ENCODE measurements around the gene OR3A1. TPM values are rescaled to one million over a fixed set of nuclear protein-coding genes. Genes with fewer than 3 reads are reported as not detected.
"Not testable (repeated sequence)": the region's sequence is repeated elsewhere in the genome, so short reads cannot be mapped to it uniquely, and the experiment has no call there.

OR3A1 gene
- total RNA-seq, 3 donors from 2014 or later (not counting 1 experiment from before 2014, with no cell fraction given) = not detected

DNA sequence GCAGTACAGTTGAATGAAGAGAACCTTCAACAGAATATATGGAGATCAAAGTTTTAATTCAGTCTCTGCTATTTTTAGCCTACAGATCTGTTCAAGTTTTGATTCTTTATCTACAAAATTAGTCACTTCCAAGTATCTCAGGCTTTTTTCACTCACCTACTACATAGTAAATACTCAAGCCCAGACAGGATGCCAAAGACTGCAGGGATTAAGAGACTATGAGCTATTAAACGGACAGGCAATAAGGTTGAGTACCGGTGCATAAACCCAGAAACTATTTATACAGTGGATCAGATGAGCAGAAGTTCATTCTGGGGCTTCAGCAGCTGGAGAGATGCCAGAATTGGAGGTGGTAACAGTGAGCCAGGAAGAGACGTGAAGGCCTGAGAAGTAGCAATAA, 18.7 kb upstream of the OR3A1 start:
- H3K4me3 Mint-ChIP-seq = no peak overlapping the region
- intact Hi-C loops (cut with micrococcal nuclease) = no loop called here
- Histone ChIP-seq H3K27me3 (ENCODE audit: control insufficient read depth, insufficient read depth, low read length) (no peaks in the 10 kb centered on the region), H3K4me1 (ENCODE audit: control insufficient read depth, insufficient read depth, low read length) (no peaks in the 10 kb centered on the region), H3K4me3 (ENCODE audit: low read length) (no peak overlapping the region), H3K9me3 (ENCODE audit: control insufficient read depth, insufficient read depth, low read length) (no peaks in the 10 kb centered on the region), H3K27ac (ENCODE audit: low read length) (no peak overlapping the region), H3K36me3 (ENCODE audit: control insufficient read depth, insufficient read depth, low read length) (no peaks in the 10 kb centered on the region)
- DNase-seq = no peak
- no peaks in the 10 kb centered on the region for H3K4me1 Mint-ChIP-seq
- H3K9me3 Mint-ChIP-seq = no peaks in the 10 kb centered on the region
- H3K36me3 Mint-ChIP-seq = no peaks in the 10 kb centered on the region
- WGBS (ENCODE audit: insufficient coverage) = 32% methylated on average over 3 of the region's 3 CpGs
- no peak for ATAC-seq
- H3K27ac Mint-ChIP-seq = no peak overlapping the region
- TF ChIP-seq, protein P1, sequence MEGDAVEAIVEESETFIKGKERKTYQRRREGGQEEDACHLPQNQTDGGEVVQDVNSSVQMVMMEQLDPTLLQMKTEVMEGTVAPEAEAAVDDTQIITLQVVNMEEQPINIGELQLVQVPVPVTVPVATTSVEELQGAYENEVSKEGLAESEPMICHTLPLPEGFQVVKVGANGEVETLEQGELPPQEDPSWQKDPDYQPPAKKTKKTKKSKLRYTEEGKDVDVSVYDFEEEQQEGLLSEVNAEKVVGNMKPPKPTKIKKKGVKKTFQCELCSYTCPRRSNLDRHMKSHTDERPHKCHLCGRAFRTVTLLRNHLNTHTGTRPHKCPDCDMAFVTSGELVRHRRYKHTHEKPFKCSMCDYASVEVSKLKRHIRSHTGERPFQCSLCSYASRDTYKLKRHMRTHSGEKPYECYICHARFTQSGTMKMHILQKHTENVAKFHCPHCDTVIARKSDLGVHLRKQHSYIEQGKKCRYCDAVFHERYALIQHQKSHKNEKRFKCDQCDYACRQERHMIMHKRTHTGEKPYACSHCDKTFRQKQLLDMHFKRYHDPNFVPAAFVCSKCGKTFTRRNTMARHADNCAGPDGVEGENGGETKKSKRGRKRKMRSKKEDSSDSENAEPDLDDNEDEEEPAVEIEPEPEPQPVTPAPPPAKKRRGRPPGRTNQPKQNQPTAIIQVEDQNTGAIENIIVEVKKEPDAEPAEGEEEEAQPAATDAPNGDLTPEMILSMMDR (IDR thresholded peaks at IDR 0.05) = no peak
- peaks cover 8 to 9% of the 10 kb centered on the region in 2 donors for H3K27me3 Mint-ChIP-seq (ENCODE audit: low read depth in 2 of 2)

DNA sequence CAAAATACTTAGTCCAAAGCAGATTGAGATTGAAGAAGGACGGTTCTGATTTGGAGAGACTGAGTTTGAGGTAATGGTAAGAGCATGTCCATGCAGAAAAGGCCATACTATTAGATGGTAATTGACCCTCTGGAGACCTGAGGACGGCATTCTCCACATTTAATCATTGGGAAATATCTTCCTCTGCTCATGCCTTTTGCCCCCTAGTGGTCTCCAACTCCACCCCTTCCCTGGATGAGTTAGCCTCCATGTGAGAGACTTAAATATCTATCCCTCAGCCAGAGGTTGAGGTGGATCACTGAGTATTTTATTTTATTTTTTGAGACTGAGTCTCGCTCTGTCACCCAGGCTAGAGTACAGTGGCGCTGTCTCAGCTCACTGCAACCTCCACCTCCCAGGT, 10.4 kb upstream of the OR3A1 start:
- intact Hi-C loops (cut with micrococcal nuclease) = no loop called here
- ATAC-seq = no peak
- H3K27me3 Mint-ChIP-seq (ENCODE audit: low read depth in 2 of 2) = peaks cover 8 to 29% of the 10 kb centered on the region in 2 donors
- Histone ChIP-seq H3K36me3 (ENCODE audit: control insufficient read depth, insufficient read depth, low read length) (no peaks in the 10 kb centered on the region), H3K27ac (ENCODE audit: low read length) (no peak overlapping the region), H3K9me3 (ENCODE audit: control insufficient read depth, insufficient read depth, low read length) (no peaks in the 10 kb centered on the region), H3K4me3 (ENCODE audit: low read length) (no peak overlapping the region), H3K27me3 (ENCODE audit: control insufficient read depth, insufficient read depth, low read length) (no peaks in the 10 kb centered on the region), H3K4me1 (ENCODE audit: control insufficient read depth, insufficient read depth, low read length) (no peaks in the 10 kb centered on the region)
- no peaks in the 10 kb centered on the region for H3K4me1 Mint-ChIP-seq
- H3K9me3 Mint-ChIP-seq = no peaks in the 10 kb centered on the region
- no peak overlapping the region for H3K27ac Mint-ChIP-seq
- WGBS (ENCODE audit: insufficient coverage) = 91% methylated on average over 4 of the region's 4 CpGs
- H3K36me3 Mint-ChIP-seq = no peaks in the 10 kb centered on the region
- TF ChIP-seq, protein P1 (IDR thresholded peaks at IDR 0.05) = no peak
- DNase-seq = no peak
- H3K4me3 Mint-ChIP-seq = no peak overlapping the region

- Histone ChIP-seq H3K27me3 (ENCODE audit: control insufficient read depth, insufficient read depth, low read length) (peaks cover 3% of the 10 kb centered on the region), H3K27ac (ENCODE audit: low read length) (no peak overlapping the region), H3K4me1 (ENCODE audit: control insufficient read depth, insufficient read depth, low read length) (no peaks in the 10 kb centered on the region), H3K9me3 (ENCODE audit: control insufficient read depth, insufficient read depth, low read length) (no peaks in the 10 kb centered on the region), H3K36me3 (ENCODE audit: control insufficient read depth, insufficient read depth, low read length) (no peaks in the 10 kb centered on the region), H3K4me3 (ENCODE audit: low read length) (no peak overlapping the region)
- Mint-ChIP-seq H3K36me3 (no peaks in the 10 kb centered on the region), H3K9me3 (no peaks in the 10 kb centered on the region), H3K4me1 (no peaks in the 10 kb centered on the region), H3K4me3 (no peak overlapping the region), H3K27me3 (ENCODE audit: low read depth in 2 of 2) (peaks cover 28 to 32% of the 10 kb centered on the region in 2 donors), H3K27ac (no peak overlapping the region)
- intact Hi-C loops (cut with micrococcal nuclease) = no loop called here
- WGBS (ENCODE audit: insufficient coverage) = 76% methylated on average over 4 of the region's 4 CpGs
- ATAC-seq (no peak), DNase-seq (no peak)
- TF ChIP-seq, protein P1 (IDR thresholded peaks at IDR 0.05) = no peak
Observed at GRCh38 chr17:3295632-3296031, 2.5 kb downstream of the OR3A1 start.

- H3K27me3 ChIP-seq (ENCODE audit: control insufficient read depth, insufficient read depth, low read length); H3K27ac ChIP-seq (ENCODE audit: low read length); H3K36me3 ChIP-seq (ENCODE audit: control insufficient read depth, insufficient read depth, low read length); H3K4me1 Mint-ChIP-seq; H3K9me3 ChIP-seq (ENCODE audit: control insufficient read depth, insufficient read depth, low read length); H3K9me3 Mint-ChIP-seq; intact Hi-C loops (cut with micrococcal nuclease); ATAC-seq; H3K4me3 ChIP-seq (ENCODE audit: low read length); H3K36me3 Mint-ChIP-seq; H3K4me1 ChIP-seq (ENCODE audit: control insufficient read depth, insufficient read depth, low read length); H3K27ac Mint-ChIP-seq; DNase-seq; H3K4me3 Mint-ChIP-seq: not testable (repeated sequence)
- H3K27me3 Mint-ChIP-seq (ENCODE audit: low read depth in 2 of 2) = peaks cover 32 to 36% of the 10 kb centered on the region in 2 donors
- 91% methylated on average over 1 of the region's 1 CpG for WGBS (ENCODE audit: insufficient coverage)
Observed at GRCh38 chr17:3293548-3293947, 4.6 kb downstream of the OR3A1 start.
